ENCODE measurements around the gene CDH2.

GRCh38 chr18:28009589-28009988 is 167.3 kb downstream of the CDH2 start:
- no peak for TF ChIP-seq POLR2A (IDR thresholded peaks at IDR 0.05)
- no peak for TF ChIP-seq CTCF (IDR thresholded peaks at IDR 0.05)
- no peak for TF ChIP-seq EP300 (IDR thresholded peaks at IDR 0.05)
